Forelimb muscle (tissue), 1 donor: ENCODE data around the gene NLGN4X. TPM values are rescaled to one million over a fixed set of nuclear protein-coding genes. Genes with fewer than 3 reads are reported as not detected.
A peak's percentile ranks its signal among the peaks of the same experiment; 100 is the strongest.
"Not testable (repeated sequence)": the region's sequence is repeated elsewhere in the genome, so short reads cannot be mapped to it uniquely, and the experiment has no call there.

Source experiments
- DNase-seq: peaks from one replicate; pipeline ENCODE4 v3.0.0-alpha.2; 2013; ENCODE audit warnings: low read depth
- polyA plus RNA-seq: library from polyadenylated mRNA; unstranded; fragments of 120-200 nt; gene quantifications from one replicate; pipeline ENCODE4 v1.2.1, GENCODE V29; 2013; ENCODE audit not compliant: insufficient read length

The NLGN4X gene
- polyA plus RNA-seq, 1 donor, result 2.0 TPM

DNA sequence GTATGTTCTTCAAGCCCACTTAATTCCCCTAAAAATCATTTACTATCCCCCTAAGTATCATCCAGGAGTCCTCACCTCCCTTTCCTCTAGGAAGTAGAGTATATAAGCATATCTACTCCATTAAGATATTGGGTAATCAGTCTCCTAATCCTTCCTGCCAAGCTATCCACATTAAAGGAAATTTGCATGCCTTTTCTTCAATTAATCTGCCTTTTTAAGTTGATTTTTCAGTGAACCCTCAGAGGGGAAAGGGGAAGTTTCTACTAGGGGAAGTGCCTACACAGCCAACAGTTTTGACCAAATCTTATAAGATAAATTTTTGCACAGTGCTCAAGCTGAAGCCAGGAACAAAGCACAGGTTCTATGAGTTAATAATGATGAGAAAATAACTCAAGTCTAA is 222.8 kb downstream of the NLGN4X start:
- no peak for DNase-seq

DNA sequence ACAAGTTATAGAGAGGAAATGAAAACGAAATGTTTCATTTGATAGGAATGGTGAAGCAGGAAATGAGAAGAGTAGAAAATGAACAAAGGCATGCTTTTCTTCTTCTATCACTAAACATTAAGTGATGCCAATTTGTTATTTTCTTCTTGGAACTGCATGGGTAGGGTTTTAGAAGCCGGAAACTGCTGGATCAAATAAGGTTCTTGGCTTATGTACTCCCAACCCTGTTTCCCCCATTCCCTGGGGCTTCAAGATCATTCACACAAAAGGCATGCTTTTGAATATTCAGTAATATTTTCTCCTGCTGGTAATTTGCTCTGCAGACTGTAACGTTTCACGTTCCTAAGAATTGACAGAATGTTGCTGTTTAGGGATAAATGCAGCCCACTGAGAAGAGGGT is 224.1 kb downstream of the NLGN4X start:
- no peak for DNase-seq

DNA sequence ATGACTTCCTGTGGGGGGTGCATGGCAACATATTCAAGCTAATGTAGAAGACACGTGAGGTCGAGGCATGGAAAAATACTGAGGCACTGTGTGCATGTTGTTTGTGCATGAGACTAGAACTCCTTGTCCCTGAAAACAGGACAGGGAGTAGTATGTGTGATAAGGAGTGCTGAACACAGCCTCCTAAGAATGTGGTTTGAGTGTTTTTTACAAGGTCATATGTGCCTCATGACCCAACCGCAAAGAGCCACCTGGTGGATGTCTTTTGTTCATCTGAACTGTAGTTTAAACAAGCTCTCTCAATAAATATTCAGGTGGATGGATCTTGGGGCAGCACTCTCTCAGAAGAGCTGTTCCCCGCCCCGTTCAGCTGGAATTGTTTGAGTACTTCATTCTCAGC is 226.6 kb downstream of the NLGN4X start:
- no peak for DNase-seq

DNA sequence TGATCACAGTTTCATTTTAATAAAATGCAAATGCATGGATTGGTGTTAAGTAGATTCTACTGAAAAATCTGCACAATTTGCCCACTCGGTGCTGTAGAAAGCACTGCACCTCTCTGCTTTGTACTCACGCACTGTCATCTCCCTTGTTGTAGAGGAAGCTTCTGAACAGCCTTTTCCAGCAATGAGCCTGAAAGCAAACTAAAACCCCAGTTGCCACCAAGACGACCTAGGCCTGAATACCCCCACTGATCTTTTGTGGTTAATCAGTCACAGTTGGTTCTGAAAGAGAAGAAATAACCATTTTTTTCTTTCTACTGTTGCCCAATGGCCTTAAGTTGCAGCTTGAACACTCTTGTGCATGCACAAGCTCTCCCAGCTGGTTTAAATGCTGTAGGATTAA is 229.8 kb downstream of the NLGN4X start:
- no peak for DNase-seq

DNA sequence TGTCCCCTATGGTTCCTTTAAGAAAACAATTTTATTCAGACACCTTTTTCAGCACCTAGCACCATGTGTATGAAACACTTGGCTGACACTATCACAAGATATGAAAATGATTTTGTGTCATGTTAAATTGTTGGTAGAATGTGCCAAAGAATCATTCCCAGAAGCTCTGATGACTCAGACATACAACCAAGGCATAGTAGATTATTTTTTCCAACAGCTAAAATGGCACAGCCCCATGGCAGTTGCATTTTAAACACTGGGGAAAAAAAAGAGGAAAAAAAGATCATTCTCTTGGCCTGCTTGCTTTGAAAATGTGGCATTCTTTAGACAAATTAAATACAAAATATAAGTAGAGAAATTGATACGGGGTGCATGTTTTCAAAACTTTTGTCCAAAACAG is 230.2 kb downstream of the NLGN4X start:
- no peak for DNase-seq

DNA sequence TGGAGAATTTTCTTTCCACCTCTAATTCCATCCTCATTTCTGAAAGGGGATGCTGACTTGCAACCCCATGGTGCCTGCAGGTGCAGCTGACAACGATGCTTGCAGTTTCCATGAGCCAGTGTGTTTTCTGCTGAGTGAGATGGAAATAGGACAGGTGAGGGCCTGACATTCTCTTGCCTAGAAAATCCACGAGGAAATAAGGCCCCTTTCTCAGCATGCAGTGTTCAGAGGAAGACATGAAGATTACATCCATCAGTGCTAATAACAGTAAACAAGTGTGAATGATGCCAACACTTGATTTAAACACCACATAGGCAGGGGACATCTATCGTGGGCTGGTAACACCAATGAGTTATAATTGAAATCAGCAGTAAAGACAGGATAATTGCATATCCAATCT is 237.3 kb downstream of the NLGN4X start:
- DNase-seq, result no peak

DNA sequence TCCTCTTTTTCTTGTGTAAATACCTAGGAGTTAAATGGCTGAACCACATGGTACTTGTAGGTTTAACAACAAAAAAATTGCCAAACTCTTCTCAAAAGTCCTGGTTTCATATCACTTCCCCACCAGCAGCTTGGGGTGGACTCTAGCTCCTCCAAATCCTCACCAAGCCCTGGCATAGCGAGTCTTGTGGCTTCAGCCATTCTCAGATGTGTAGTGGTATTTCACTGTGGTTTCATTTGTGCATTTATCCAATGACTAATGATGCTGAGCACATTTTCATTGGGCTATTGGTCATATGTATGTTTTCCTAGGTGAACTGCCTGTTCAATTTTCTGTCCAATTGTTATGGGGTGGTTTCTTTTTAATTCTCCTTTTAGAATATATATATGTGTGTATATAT is 249.3 kb downstream of the NLGN4X start:
- DNase-seq, result no peak

DNA sequence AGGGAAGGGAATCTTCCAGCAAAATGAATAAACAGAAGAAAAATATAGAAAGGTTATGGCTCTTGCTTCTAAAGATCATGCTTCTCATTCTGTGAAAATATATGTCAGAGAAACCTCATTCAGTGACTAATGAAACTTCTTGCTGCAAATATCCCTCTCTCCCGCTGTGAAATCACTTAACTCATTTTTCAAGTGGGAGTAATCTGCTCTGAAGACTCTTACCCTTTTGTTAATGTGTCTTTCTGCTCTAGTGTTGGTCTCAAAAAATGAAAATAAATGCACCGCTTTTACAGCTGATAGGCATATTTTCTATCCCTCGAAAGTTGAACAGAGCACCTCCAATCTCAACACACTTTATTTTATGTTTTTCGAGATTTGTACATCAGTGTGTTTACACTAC is 252.3 kb downstream of the NLGN4X start:
- no peak for DNase-seq

DNA sequence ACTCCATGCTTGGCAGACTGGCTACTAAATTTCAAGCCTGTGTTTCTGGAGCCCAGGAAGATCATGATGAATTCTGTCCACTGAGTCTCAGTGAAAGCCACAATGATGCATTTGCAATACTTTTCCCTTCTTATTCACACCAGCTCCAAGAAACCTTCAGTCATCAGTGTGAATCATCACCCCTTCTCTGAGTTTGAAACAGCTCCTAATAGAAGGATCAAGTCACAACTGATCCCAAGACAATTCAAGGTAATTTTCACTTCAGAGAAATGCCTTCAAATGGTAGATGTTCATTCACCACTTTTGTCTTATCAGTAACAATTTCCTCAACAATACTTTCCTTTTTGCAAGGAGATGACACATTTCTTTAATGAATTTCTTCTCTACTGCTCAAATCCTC is 257.4 kb downstream of the NLGN4X start:
- DNase-seq, result no peak

DNA sequence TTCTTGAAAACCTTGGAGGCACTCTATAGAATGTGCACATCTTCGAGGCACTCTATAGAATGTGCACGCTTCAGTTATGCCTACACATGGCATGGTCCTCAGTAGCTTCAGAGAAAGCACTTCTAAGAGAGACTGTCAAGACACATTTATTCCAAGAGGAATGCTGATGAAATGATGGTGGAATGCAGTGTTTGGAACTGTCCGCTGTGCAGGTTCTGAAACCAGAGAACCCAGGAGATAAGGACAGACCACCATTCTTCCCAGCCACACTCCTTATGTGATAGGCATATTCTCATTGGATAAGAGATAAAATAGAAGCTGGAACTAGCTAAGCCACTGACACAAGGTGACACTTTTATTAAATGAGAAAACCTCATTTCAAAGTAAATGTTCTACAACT is 263.3 kb downstream of the NLGN4X start:
- DNase-seq, result no peak

DNA sequence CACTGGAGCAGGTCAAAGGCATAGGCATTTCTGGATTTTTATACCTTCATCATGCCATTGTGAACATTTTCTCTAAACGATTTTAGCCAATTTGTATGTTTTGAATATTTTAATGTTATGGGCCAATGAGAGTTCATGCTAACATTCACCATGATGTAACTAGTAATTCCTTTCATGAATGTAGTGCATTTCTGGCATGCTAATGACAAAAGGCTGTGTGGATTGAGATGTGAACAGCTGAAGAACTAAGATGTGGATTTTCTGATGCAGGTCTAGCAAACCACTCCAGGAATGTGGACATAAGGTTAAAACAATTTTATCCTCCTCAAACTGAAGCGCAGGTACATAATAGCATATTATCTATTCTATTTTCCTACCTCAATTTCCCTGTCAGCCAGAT is 269.4 kb downstream of the NLGN4X start:
- DNase-seq, result no peak

DNA sequence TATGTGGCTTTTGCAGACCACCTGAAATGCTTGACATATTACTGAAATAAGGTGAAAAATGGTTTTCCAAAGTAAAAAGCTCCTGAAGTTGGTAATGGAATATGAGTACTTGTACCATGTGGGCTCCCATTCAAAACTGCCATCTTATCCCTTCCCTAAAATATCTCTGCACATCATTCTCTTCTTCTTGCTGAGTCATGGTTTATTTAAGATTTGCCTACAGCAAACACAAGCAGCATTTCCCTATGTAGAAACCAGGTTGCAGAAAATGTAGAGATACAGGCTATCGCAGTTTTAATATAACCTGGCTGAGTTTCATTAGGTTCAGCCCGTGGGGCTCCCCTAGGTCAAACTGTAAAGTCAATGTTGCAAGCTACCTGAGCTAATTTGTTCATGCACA is 270.1 kb downstream of the NLGN4X start:
- no peak for DNase-seq

DNA sequence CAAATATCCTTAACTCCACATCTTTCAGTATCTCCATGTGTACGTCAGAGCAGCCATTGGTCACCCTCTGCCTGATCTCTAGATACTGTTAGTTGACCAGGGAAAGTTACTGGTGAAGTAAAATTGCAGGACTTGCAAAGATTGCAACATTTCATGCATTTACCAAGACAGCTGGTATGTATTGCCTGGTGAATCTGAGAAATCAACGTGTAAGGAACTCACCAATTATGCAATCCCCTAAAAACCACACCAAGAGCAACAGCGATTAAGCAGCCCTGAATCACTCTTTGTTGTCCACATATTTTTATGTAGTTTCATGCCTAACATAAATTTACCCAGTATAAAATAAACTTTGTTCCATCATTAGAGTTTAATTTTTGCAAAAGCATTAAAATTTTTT is 271.2 kb downstream of the NLGN4X start:
- no peak for DNase-seq

DNA sequence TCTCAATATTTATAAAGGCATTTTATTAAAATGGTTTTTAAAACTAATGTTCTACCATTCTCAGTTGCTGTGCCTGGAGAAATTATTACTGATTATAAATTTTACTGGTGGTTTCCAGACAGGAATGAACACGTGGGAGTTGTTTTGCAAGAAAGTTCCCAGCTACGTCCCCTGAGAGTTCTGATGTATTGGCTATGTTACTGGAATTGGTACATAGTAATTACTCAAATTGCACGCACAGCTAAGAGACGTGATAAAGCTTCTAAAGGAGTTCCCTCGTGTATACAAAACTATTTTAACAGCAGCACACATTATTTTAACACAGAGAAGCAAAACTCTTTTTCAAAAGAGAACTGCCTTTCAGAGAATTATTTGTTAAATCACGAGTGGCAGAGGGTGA is 292.2 kb downstream of the NLGN4X start:
- peak; percentile 2 for DNase-seq

DNA sequence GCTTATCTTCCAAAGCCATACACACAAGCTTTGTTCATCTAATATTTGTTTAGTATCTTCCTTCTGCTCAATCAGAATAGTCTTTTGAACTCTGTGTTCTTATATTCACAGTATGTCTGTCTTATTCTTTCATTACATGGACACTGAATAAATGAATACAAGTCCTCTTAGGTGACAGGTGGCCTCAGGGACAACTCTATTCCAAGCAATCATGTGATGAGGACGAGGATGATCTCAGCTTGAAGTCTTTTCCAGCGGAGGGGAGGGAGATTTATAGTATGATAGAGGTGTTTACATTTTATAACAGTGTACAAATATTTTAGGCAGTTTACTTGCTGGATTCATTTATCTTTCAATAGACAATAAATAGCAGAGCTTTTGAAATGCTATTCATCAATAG is 300.4 kb downstream of the NLGN4X start:
- no peak for DNase-seq

DNA sequence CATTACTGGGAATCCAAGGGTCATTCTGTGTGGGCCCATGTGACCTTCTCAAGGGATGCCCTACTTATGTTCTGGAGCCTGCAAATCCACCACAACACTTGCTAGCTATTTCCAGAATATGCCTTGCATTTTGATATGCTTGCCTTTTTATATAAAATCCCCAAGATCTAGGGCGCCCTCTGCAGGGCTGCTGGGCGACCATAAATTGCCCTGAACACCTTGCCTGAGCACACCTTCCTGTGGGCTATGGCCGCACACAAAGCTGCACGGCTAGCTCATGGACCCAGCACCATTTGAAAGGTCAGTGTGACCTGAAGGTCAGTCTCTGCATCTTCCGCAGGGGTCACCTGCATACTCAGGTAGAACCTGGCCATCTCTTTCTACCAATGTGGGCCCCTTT is 311.7 kb downstream of the NLGN4X start:
- no peak for DNase-seq

DNA sequence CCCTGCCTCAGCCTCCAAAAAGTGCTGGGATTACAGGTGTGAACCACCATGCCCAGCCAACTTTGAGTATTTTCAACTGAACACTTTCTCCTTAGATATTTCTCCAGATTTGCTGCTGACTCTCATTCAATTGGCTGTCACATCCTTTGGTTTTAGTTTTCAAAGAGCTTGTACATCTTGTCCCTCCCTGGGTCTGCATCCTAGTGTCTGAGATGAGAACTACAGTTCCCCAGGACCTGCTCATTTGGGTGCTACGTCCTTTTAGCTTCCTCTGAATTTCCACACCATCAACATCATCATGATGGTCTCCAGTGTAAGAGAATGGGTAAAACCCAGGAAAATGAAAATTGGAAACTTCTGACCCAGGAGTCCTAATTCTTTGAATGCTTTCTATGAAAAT is 312.9 kb downstream of the NLGN4X start:
- DNase-seq, result no peak

DNA sequence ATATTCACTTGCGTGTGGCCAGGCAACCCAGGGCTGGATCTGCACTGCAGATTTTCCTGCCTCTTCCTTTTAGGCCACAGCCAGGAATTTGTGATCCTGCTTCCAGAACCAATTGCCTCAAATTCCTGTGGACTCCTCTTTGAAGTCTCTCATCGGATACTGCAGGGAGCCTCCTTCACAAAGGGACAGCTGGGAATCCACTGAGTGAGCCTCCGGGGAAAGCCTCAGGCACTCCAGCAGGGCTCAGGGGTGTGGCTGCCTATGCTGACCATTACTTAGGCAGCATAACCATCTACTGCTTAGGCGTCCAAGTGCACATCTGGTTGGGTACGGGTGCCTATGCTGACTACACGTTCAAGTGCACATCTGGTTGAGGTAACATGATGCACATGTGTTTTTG is 321.5 kb downstream of the NLGN4X start:
- no peak for DNase-seq

DNA sequence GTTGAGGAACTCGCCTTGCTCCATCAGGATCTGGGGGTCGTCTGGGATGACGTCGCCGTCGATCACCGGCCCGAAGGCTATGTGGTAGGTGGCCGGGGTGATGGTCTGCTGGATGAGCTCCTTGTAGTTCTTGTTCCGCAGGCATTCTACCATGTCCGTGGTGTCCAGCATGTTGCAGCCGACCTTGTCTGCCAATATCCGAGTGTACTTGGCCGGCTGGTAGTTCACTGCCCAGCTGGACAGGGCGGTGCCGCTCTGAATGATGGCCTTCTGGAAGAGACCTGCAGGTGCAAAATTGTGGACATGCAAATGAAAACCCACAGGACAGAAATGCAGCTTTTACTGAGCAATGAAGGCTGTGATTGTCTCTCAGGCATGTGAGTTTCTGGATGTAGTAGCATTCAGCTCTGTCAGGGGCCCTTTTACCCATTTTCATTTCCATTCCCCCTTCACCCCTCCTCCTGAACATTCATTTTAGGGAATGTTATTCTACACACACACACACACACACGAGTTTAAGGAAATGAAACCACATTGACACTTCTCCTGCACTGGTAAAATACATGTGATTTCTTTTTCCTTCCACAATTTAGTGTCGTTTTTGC is 325.0 kb downstream of the NLGN4X start:
- not testable (repeated sequence) for DNase-seq

DNA sequence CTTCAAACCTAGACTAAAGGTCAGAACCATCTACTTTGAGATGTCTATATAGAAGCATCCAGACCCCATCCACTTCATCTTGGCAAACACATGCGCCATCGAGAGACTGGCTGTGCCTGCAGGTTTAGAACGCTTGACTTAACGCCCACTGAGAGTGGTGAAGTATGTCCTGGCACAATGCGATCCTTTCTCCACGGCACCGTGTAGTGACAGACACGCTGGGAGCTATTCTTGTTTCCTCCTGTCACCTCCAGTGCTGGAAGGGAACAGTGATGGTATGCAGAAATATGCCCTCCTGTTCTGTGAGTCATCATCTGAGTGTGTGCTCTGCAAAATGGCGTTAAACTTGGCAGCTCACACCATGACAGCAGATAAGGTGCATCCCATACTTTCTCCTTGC is 330.2 kb downstream of the NLGN4X start:
- no peak for DNase-seq

DNA sequence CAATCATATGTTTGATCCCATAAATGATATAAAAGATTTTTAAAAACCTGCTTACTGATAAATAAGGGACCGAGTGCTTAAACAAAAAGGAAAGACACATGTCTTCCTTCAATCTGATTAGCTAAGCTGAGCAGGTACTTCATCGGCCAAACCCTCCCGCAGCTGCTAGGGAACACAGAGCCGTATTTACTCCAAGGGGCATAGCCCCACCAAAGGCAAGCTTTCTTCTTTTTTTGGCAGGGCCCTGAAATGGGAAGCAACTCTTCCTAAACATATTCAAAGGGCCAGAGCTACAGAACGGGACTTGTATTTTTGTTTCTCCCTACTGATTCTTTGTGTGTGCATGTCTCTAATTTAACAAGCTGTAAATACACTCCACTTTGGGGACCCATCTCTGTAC is 337.3 kb downstream of the NLGN4X start:
- DNase-seq, result no peak

DNA sequence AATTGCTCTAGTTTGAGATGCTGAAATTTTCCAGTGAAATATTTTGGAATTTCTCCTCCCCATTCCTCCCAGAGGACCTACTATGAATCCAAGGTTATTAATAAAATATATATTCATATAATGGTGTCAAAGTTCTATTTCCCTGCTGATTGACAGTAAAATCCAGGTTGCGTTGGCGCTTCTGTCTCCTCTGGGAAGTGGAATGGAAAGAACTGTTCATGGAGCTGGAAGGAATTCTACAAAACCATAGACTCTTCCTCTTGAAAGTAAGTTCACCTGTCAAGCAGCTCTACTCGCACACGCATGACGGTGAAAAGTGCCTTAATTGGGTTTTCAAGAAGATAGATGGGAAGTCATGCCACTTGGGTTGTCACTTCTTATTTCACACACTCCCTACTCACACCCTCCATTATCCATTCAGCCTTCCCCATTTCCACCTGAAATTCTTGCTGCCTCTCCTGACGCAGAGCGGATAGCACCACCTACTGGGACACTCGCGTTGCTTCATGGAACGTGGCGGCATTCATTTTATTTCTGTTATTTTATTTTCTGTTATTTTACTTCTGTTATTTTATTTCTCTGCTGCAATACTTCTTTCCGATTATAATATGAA is 351.6 kb downstream of the NLGN4X start:
- no peak for DNase-seq

DNA sequence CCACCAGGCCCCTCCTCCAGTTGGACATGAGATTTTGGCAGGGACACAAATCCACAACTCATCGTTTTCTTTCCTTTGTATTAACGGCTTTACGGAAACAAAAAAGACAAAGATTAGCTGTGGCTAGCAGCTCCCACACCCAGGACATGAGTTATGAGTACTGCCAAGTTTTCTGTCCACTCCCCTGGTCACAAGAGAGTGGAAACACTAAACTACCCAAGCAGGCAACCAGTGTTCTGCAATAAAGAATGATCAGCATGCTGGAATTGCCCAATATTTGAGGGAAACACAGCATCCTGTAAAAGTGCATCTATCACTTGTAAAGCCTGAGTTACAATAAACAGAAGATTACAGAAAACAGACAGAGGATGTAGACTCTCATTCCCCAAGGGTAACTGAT is 358.4 kb downstream of the NLGN4X start:
- no peak for DNase-seq

DNA sequence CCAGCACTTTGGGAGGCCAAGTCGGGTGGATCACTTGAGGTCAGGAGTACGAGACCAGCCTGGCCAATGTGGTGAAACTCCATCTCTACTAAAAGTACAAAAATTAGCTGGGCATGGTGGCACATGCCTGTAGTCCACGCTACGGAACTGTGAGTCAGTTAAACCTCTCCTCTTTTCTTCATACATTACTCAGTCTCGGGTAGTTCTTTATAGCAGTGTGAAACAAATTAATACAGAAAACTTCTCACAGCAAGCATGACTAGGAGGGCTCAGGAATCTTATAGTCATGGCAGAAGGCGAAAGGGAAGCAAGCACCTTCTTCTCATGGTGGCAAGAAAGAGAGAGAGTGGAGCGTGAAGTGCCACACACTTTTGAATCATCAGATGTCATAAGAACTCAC is 358.9 kb downstream of the NLGN4X start:
- DNase-seq, result no peak
